Right lobe of liver (tissue), 4 donors: ENCODE data around the gene PTPRN2.

Experiments
- POLR2A ChIP-seq: fragments of 450-650 bp; IDR thresholded peaks from one replicate; pipeline ENCODE4 v1.6.1; 2017; ENCODE audit warnings: antibody characterized with exemption, mild to moderate bottlenecking
- TF ChIP-seq, protein P1 (sequence below), 4 donors: fragments of 200-600 bp in 3 of 4; fragments of 450-650 bp in 1 of 4; IDR thresholded peaks; one replicate each; pipeline versions ENCODE4 v1.5.1 to v1.8.0; 2016 to 2022; ENCODE audit warnings: antibody characterized with exemption in 4 of 4, mild to moderate bottlenecking in 2 of 4
- donor health status: DM: no; HTN: no; CAD: no.
- donor health status: DM: no; HTN: no; CAD: no.
- donor health status: DM: no; HTN: yes; CAD: no.

DNA sequence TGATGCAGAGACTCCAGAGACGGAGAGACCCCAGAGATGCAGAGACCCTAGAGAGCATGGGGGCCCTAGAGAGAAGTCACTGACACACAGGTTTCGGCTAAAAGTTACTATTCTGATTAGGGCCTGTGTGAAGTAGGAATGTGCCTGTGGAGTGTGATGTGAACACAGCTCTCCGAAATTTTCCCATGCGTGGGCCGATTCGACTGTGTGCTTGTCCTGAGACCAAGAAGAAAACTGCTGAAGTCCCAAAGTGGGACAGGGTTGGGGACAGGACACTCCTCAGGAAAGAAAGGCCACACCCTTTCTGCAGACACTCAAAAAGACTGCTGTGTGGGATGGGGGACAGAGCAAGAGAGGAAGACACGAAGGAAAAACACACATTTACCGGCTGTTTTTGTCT is 533.5 kb downstream of the PTPRN2 start:
- TF ChIP-seq, protein P1, sequence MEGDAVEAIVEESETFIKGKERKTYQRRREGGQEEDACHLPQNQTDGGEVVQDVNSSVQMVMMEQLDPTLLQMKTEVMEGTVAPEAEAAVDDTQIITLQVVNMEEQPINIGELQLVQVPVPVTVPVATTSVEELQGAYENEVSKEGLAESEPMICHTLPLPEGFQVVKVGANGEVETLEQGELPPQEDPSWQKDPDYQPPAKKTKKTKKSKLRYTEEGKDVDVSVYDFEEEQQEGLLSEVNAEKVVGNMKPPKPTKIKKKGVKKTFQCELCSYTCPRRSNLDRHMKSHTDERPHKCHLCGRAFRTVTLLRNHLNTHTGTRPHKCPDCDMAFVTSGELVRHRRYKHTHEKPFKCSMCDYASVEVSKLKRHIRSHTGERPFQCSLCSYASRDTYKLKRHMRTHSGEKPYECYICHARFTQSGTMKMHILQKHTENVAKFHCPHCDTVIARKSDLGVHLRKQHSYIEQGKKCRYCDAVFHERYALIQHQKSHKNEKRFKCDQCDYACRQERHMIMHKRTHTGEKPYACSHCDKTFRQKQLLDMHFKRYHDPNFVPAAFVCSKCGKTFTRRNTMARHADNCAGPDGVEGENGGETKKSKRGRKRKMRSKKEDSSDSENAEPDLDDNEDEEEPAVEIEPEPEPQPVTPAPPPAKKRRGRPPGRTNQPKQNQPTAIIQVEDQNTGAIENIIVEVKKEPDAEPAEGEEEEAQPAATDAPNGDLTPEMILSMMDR (IDR thresholded peaks at IDR 0.05) = no peak
- no peak for TF ChIP-seq POLR2A
